GM18868 (cell line): ENCODE measurements around the gene ABCA1.
"Not testable (repeated sequence)": the region's sequence is repeated elsewhere in the genome, so short reads cannot be mapped to it uniquely, and the experiment has no call there.

Experiments used
- ATAC-seq: cut with Tn5 transposase; IDR thresholded peaks from one replicate; pipeline ENCODE4 v1.9.1; 2021; ENCODE audit warnings: mild to moderate bottlenecking, moderate library complexity; ENCODE audit not compliant: unreplicated experiment

ABCA1 gene

GRCh38 chr9:104774831-104775573, 153.0 kb downstream of the ABCA1 start:
- ATAC-seq, result peak; percentile 85

- no peak for ATAC-seq
These were observed 153.8 kb downstream of the ABCA1 start for GRCh38 chr9:104774132-104774531.

- ATAC-seq, result peak; percentile 33
These were observed 155.0 kb downstream of the ABCA1 start for GRCh38 chr9:104772714-104773510.

DNA sequence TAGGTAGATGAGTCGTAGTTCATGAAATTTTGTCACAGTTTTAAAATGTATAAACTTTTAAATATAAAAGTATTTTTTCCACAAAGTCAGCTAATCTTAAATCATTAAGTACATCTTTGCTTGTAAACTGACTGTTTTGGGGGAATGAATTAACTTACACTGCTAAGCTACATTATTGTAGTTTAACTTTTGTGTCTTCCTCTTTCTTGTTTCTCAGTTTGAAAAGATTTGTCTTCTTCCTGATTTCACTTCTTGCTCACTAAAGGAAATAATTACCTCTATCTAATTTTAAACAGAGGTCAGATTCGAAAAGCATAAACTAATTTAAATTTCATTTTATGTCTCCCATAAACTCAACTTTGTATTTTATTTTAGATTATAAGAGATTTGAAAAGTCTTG, 158.3 kb downstream of the ABCA1 start:
- peak; percentile 53 for ATAC-seq

GRCh38 chr9:104769029-104769428, 158.9 kb downstream of the ABCA1 start:
- not testable (repeated sequence) for ATAC-seq

- ATAC-seq, result no peak
These were observed 160.4 kb downstream of the ABCA1 start for GRCh38 chr9:104767507-104767906.

- no peak for ATAC-seq
These were observed 161.9 kb downstream of the ABCA1 start for GRCh38 chr9:104766025-104766424.

DNA sequence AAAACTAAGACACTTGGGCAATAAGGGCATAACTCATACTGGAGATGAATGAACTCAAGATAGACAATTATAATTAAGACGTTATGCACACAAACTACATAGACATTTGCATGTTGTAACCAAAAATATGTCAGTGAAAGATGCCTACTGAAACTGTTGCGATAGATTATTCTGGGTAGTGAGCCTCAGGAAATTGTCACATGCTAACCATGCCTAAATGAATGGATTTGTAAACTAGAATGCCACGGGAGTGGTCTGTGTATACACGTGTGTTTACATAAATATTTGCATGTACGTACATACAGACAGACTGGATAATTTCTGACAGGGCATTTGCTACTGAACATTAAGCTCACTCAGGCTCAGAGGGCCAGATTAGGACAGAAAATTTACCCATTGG, 162.8 kb downstream of the ABCA1 start:
- peak; percentile 22 for ATAC-seq

DNA sequence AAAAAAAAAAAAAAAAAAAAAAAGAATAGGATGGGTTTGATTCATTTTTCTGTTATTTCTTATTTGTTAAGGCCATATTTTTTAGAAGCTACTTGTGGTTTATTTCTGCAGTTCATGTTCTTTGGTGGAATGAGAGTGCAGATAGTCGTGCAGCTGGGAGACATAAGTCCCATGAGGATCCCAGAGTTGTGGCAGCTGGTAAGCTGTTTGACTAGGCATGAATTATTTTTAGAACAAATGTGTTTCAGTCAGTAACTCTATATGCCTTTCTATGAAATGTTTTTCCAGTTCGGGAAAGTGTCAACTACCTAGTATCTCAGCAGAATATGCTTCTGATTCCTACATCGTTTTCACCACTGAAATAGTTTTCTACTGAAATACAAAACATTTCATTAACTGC, 169.0 kb downstream of the ABCA1 start:
- ATAC-seq, result no peak

GRCh38 chr9:104750185-104750767, 177.7 kb downstream of the ABCA1 start:
- ATAC-seq, result no peak

DNA sequence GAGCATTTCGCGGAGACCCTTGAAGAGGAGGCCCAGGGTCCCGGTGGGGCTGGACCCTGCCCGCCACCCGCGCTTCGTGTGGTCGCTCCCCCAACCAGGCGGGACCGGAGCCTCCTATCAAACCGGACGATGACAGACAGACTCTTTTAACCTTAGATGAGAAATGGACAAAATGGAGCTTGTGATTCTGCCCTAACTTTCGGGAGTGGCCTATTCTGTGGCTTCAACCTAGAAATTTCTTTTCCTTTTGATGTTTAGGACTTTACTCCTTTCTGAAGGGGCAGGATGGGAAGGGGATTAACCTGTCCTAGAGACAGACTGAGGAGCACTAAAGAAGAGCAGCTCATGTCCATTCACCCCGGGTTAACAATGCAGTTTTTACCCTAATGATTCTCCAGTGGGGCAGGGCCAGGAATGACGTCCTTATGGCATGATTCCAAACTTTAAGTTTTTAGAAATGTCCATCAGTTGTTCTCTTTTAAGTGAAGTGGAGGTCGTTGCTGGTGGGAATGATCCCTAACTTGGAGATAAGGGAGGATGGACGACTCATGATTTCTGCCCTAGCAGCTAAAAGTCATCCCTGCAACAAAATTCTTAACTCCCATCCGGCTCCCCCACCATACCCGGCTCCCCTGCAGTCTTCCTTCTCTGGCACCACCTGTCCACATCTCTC, 179.5 kb downstream of the ABCA1 start:
- no peak for ATAC-seq

- ATAC-seq, result peak; percentile 85
These were observed 180.2 kb downstream of the ABCA1 start, which contains the start of gene NIPSNAP3A for GRCh38 chr9:104747565-104748358. TSS of gene NIPSNAP3A (plus strand) at chr9:104747683. CDS start at chr9:104747793, 110 bp downstream.

- no peak for ATAC-seq
These were observed 180.8 kb downstream of the ABCA1 start for GRCh38 chr9:104747245-104747564.

GRCh38 chr9:104746798-104747197, 181.2 kb downstream of the ABCA1 start:
- no peak for ATAC-seq

GRCh38 chr9:104746285-104746684, 181.7 kb downstream of the ABCA1 start:
- ATAC-seq, result no peak

DNA sequence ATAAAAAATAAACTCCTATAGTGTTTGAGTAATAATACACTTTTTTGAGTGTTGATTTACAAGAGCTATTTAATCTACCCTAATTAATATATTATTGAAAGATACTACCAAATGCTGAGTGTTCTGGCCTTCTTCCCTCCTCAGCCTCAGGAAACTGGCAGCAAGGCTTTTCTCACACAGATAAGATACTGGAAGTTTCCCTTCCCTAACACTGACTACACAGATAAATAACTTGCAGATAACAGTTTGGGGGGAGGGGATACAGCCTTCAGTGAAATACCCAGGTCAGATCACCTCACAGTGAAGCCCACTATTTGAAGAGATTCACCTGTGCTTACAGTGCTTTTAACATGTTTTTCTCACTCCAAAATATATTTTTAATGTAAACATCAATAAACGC, 182.1 kb downstream of the ABCA1 start:
- ATAC-seq, result no peak

- ATAC-seq, result peak; percentile 41
These were observed 184.5 kb downstream of the ABCA1 start for GRCh38 chr9:104743376-104743985.

- no peak for ATAC-seq
These were observed 187.3 kb downstream of the ABCA1 start for GRCh38 chr9:104740621-104741020.

DNA sequence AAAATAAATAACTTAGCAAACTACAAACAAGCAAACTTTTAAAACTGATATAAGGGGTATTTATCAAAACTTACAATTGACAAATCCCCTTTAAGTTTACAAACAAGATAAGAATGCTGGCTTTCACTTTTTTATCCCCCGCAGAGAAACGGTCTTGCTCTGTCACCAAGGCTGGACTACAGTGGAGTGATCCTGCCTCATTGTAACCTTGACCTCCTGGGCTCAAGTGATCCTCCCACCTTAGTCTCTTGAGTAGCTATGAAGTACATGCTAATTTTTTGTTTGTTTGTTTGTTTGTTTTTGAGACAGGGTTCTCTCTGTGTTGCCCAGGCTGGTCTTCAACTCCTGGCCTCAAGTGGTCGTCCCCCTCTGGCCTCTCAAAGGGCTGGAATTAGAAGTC, 189.5 kb downstream of the ABCA1 start:
- ATAC-seq, result no peak
